Erythroblast (primary cell): ENCODE results near the gene TMIGD3.

Source experiments
- DNase-seq, 2 experiments: peaks; one replicate each; lab custom pipeline; 2025; lab: John Stamatoyannopoulos, UW
- GATA1 ChIP-seq: IDR thresholded peaks from 2 replicates; pipeline ENCODE4 v1.6.1; 2011; ENCODE audit warnings: low read depth, mild to moderate bottlenecking, control low read depth, low read length, moderate library complexity
- POLR2A ChIP-seq: IDR thresholded peaks from 2 replicates; pipeline ENCODE4 v1.6.1; 2011; ENCODE audit warnings: mild to moderate bottlenecking, low read length

Gene TMIGD3

DNA sequence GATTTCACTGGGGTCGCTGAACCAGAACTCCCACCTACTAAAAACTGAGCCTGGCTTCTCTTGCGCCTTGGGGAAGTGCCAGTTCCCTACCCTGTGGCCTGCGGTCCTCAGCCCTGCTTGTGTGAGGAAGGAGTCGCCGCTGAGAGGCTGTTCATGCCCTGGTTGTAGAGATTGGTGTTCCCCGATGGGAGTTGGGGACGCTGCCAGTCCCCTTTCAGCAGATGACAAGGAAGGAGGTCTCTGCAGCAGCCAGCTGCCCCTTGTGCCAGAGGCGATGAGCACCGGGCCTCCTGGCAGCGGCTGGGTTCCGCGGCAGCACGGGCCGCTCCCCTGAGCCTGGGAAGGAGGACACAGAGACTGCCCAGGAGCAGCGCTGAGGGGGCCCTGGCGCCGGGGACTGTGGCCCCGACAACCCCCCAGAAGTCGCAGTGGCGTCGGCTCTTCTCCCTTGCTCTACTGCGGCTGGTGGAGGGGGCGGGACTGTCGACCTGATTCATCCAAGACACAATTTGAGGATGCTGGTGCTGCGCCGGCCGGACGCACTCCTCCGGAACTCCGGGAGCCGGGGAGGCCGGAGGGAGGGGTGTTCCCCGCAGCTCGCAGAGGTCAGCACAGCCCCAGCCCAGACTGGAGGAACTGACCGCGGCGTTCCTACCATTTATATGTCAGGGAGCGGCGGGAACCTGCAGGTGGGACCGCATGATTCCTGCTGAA is 12.0 kb upstream of the TMIGD3 start:
- TF ChIP-seq GATA1 (no peak), POLR2A (no peak)
- no peak for DNase-seq

DNA sequence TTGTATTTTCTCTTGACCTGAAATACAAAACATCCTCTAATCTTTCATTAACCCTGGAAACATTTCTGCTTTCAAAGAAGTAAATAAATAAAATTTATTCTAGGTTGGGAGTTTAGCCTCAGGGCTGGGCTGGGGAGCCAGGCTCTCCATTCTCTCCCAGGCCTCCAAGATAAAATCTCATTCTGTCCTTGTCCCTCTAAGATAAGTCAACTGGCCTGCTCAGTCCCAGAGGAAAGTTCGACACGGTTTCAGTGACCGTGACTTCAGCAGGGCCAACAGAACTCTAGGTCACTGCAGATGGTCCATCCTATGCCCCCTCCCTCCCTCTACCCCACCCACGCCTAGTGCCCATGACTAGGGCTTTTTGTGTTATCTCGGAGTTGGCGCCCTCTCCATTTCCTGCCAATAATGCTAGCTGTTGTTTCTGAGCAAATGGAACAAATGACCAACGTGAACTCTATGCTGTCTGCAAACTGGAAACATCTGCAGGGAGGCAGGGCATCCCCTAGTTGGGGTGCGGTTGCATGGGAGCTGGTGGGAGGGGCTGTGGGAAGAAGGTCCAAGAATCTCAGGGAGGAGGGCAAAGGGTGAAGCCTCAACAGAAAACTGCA is 10.1 kb upstream of the TMIGD3 start:
- peak; percentile 37 for TF ChIP-seq POLR2A
- no peak for TF ChIP-seq GATA1
- DNase-seq, result peak; percentile 47 to 61

DNA sequence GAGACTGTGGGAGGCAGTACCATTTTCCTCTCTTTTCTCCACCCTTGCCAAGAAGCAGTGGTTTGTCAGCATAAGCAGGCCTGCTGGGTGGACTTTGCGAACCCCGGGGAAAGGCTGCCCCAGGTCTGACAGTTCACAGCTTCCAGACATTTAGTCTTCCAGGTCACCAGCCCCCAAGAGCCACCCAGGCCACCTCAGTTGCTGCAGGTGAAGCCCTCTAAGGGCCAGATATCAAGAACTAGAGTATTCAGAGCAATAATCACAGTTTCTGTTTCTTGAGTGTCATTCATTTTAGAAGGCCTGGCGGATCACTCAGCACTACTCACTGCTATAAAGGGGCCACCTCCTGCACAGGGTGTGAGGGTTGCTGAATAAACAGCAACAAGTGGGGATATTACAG is 9.5 kb upstream of the TMIGD3 start:
- no peak for TF ChIP-seq GATA1
- DNase-seq, result no peak

DNA sequence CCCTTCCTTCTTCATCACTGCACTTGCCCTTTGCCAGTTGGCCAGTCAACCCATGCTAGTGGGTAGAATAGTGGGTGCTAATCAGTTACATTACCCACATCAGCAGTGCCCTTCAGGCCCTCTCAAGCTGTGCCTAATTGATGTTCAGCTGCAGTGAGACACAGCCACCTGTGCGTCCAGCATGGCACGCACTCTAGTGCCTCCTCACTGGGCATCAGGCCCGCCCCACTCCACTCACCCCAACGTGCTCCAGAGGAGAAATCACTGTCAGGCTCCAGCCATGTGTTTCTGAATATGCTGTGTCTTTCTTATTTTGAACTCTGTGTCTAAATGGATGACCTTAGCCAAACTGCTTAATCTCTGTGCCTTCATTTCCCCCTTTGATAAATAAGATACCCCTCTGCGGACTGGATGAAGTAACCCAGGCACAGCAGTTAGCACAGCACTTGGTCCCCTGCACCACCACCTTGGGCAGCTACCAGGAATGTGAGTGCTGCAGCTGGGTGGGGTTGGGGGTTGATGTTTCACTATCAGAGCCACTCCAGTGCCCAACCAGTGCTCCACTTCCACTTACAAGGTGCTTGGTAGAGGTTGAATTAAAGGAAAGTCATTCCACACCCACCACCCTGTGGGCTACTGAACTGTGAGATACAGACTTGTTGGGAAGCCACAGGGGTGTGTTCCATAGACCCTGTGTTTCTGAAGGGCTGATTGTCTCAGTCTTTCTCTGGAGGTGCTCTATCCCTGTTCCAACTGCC is 8.9 kb upstream of the TMIGD3 start:
- DNase-seq, result peak in 1 of 2 experiments; percentile 13

DNA sequence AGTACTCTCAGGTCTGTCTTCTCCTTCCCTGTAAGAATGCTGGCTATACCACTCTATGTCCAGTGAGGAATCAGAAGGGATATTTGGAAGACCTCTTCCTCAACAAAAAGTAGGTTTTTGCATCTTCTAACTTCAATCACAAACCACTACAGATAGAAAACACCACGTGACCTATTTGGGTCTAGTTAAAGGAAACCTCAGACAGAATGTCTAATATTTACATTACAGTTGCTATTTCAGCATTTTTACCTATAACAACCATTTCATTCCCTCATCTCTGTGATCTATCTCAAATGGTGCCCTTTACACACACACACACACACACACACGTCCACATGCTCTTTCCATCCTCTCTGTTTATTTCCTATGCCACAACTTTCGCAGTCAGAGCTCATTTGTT is 7.9 kb upstream of the TMIGD3 start:
- DNase-seq, result no peak
- TF ChIP-seq GATA1 (no peak), POLR2A (no peak)

More for the DNA sequence above, 8.9 kb upstream of the TMIGD3 start:
- TF ChIP-seq GATA1 (no peak), POLR2A (no peak)

DNA sequence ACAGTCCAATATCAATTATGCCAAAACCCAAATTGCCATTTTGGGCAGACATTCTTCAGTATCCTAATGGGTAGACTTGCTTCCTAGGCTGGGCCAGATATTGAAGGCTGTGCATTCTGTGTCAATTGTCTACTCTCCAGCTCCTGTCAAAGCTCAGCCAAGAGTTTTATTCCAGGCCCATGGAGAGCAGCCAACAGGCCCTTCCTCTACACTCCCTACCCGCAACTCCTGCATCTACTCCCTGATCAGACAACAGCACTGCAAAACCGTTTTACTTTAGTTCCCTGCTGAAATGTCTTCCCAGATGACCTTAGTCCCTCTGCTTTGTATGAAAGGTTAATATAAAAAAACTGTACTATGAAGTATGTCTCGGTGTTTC is 6.6 kb upstream of the TMIGD3 start:
- peak in 1 of 2 experiments; percentile 35 for DNase-seq
- TF ChIP-seq GATA1 (no peak), POLR2A (no peak)

DNA sequence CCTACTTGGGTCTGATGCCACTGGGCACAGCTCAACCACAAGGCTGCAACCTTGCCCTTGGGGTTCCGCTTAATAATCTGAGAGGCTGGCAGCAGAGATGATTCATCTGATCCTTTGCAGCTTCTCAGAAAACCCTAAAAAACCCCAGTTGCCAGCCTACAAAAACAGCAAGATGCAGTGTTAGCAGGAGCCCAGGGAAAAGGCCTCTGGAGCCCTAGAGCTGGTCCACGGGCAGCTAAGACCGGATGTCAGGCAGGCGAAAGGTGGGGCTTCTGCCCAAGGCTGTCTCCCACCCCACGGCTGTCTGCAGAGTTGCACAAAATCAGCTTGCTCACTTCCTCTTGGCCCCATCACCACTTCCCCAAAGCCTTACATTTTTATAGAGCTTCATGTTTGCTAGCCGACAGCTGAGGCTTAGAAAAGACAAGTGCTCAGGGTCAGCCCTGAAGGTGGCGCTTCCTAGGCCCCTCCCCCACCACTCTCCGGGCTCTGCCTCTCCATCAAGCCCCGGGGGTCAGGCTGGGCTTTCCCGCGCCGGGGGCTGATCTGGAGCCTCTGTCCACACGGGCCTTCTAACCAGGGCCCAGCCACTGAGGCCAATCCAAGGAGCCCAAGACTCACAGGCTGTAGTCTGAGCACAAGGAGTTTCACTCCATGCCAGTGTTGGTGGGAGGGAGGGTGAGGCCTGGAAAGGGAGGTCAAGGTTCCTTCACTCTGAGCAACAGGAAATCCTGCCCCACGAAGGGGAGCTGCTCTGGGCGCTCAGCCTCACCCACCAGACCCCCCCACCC is 4.2 kb upstream of the TMIGD3 start:
- TF ChIP-seq GATA1 (no peak), POLR2A (no peak)
- DNase-seq, result peak; percentile 80 to 82

DNA sequence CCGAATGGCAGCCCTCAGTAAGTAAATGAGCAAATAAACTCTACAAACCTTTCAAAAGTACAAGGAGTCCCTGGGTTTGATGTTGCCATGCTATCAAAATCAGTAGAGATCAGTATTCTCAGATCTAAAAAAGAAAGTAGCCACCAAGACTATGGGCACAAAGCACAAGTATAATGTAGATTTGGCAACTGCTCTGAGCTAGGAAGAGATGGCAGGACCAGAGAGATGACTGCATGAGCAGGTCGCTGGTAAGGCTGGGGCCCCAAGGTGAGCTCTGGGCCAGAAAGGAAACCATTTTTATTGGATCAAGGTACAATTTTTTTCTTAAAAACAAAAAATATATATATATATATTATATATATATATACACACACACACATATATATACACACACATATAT is 3.1 kb upstream of the TMIGD3 start:
- DNase-seq, result no peak
- TF ChIP-seq GATA1 (no peak), POLR2A (no peak)

DNA sequence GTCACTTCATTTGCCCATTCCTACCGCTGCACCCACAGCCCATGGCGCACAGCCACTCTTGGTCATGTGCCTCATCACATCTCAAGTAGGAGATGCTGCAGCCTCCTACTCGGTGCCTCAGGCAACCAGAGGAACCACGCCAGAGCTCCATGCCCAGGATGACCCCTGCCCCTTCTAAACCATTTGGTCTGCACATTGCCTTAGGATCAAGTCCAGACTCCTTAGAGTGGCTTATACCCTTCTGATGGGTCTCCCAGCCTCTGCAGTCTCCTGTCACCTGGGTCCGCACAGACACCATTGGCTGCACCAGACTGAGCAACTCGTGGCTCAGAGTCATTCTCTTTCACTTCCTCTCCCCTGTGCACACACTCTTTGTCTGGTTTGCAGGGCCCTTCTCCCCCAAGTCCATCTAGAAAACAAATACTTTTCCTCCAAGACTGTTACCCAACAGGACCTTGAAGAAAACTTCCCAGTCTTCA is 2.2 kb upstream of the TMIGD3 start:
- TF ChIP-seq GATA1 (no peak), POLR2A (no peak)
- DNase-seq, result no peak

DNA sequence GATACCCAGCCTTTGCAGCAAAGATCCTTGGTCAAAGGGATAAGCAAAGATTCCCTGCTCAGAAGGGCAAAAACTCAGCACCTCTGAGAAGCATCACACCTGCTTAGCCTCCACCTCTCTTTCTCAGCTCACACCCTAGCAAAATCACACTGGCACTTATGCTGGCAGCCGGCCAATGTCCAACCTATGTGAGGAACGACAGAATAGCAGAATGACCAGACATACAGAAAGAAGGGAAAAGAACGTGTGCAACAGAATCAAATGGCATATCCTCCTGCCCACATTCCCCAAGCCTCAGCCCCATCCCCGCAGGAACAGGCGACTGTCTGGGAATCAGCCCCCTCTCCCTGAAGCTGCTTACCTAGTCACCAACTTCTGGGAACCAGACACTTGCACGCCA is 664 bp upstream of the TMIGD3 start:
- TF ChIP-seq POLR2A, result no peak
- TF ChIP-seq GATA1, result no peak
- DNase-seq, result no peak

DNA sequence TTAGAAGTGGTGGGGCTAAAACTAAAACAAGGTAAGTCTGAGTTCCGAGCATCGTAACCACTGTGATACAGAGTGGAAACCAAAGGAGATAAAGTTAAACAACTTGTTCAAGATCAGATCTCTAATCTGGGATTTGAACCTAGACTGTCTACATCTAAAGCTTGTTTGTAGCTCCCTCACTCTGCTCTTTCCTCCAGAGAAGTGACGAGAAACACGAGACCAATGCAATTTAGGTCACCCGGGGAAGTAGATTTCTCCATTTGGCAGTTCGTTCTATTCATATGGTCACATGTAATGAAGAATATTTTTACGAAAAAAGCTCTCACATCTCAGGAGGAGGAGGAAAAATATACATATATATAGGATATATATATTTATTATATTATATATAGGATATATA is 1.8 kb downstream of the TMIGD3 start:
- DNase-seq, result no peak
- TF ChIP-seq GATA1 (no peak), POLR2A (no peak)

DNA sequence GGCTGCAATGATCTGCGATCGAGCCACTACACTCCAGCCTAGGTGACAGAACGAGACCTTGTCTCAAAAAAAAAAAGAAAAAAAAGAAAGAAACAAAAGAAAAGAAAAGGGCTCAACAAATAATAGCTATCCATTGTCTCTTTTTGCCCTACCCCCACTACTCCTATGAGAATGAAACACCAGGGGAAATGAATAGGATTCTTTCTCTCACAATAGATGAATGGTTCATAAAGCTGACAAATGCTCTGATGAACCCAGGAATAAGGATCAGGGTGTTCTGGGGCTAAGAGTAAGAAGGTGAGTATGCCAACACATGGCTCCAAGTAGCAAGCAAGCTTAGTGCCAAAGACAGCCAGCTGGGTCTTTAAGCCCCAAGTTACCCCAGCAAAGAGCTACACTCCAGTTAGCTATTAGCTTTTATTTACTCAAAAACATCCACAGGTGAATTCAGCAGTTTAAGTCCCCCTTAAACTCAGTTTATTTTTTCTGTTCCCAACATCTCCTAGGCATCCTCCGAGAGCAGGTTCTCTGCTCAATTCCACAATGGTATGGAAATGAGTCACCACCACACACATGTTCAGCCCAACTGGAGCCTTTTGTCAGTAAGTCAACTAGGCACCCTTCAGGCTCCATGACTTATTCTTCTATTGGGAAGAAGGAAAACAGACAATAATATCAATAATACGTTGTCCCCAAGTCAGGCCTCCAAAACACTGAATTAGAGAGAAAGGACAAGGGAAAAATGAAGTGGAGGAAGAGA is 4.2 kb downstream of the TMIGD3 start:
- DNase-seq, result no peak
- no peak for TF ChIP-seq POLR2A
- no peak for TF ChIP-seq GATA1

DNA sequence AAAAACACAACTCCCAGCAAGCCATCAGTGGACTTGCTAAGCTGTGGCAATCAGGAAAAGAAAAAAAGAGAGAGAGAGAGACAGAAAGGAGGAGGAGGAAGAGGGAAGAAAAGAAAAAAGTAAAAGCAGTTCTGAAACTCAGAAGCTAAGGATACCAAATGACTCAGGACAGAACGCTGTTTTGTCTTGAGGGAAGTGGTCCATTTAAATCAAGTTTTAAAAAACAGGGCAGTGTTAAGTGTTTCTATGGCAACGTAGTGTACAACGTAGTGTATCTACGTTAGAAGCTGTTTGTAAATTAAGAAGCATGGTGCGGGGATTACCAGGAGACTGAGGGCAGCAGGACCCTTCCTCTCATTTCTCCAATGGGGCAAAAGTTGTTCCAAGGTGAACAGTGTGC is 5.8 kb downstream of the TMIGD3 start:
- no peak for DNase-seq
- no peak for TF ChIP-seq POLR2A
- TF ChIP-seq GATA1, result no peak
